Liver (tissue), 9 donors: ENCODE measurements around the gene ZNF724. TPM values are rescaled to one million over a fixed set of nuclear protein-coding genes. Genes with fewer than 3 reads are reported as not detected.
A peak's percentile ranks its signal among the peaks of the same experiment; 100 is the strongest.

Experiments
- DNase-seq: peaks from one replicate; pipeline ENCODE4 v3.0.0-alpha.2; 2017; ENCODE audit warnings: low spot score
- H3K27ac ChIP-seq, 2 donors: one replicate each; pipeline ENCODE4 v1.7.0; 2013; ENCODE audit warnings: inconsistent platforms in 2 of 2, low read length in 2 of 2, control low read depth in 1 of 2, low read depth in 1 of 2, mild to moderate bottlenecking in 1 of 2
- H3K27me3 ChIP-seq, 4 donors: one replicate each; pipeline versions ENCODE4 v1.6.1 to v1.7.0; 2013; ENCODE audit warnings: low read length in 3 of 4, inconsistent platforms in 1 of 4, mild to moderate bottlenecking in 1 of 4, moderate library complexity in 1 of 4; ENCODE audit not compliant: control insufficient read depth in 4 of 4, insufficient read depth in 4 of 4
- H3K36me3 ChIP-seq, 4 donors: one replicate each; pipeline versions ENCODE4 v1.6.1 to v1.7.0; 2013; ENCODE audit warnings: low read length in 3 of 4, mild to moderate bottlenecking in 3 of 4, low read depth in 1 of 4, moderate library complexity in 1 of 4; ENCODE audit not compliant: control insufficient read depth in 4 of 4, insufficient read depth in 3 of 4
- H3K4me1 ChIP-seq, 4 donors: one replicate each; pipeline versions ENCODE4 v1.6.1 to v1.7.0; 2013; ENCODE audit warnings: low read length in 3 of 4, mild to moderate bottlenecking in 3 of 4, moderate library complexity in 1 of 4; ENCODE audit not compliant: control insufficient read depth in 4 of 4, insufficient read depth in 4 of 4
- H3K4me3 ChIP-seq, 3 donors: one replicate each; pipeline versions ENCODE4 v1.6.1 to v1.7.0; 2013; ENCODE audit warnings: low read length in 3 of 3, control low read depth in 1 of 3, low read depth in 1 of 3, mild to moderate bottlenecking in 1 of 3
- H3K9ac ChIP-seq, 2 donors: one replicate each; pipeline ENCODE4 v1.7.0; 2013; ENCODE audit warnings: low read length in 2 of 2, mild to moderate bottlenecking in 2 of 2, moderate library complexity in 2 of 2, control low read depth in 1 of 2, low read depth in 1 of 2
- H3K9me3 ChIP-seq, 4 donors: one replicate each; pipeline versions ENCODE4 v1.6.1 to v1.7.0; 2013; ENCODE audit warnings: low read length in 3 of 4; ENCODE audit not compliant: control insufficient read depth in 4 of 4
- ATF3 ChIP-seq: IDR thresholded peaks from 2 replicates; pipeline ENCODE4 v1.6.1; 2016; ENCODE audit warnings: antibody characterized with exemption
- FOXA1 ChIP-seq: IDR thresholded peaks from 2 replicates; pipeline ENCODE4 v1.6.1; 2016; ENCODE audit warnings: antibody characterized with exemption
- FOXA2 ChIP-seq: IDR thresholded peaks from 2 replicates; pipeline ENCODE4 v1.6.1; 2016; ENCODE audit warnings: antibody characterized with exemption
- GABPA ChIP-seq, 2 donors: IDR thresholded peaks in 1 of 2; conservative IDR thresholded peaks in 1 of 2; 2 replicates each; pipeline ENCODE4 v1.6.1; 2016; ENCODE audit warnings: antibody characterized with exemption in 2 of 2, mild to moderate bottlenecking in 1 of 2, moderate library complexity in 1 of 2
- HNF4A ChIP-seq, 2 donors: conservative IDR thresholded peaks; 2 replicates each; pipeline ENCODE4 v1.6.1; 2016; ENCODE audit warnings: antibody characterized with exemption in 2 of 2, mild to moderate bottlenecking in 2 of 2
- HNF4G ChIP-seq: IDR thresholded peaks from 2 replicates; pipeline ENCODE4 v1.6.1; 2016; ENCODE audit warnings: antibody characterized with exemption
- JUND ChIP-seq, 2 donors: IDR thresholded peaks; 2 replicates each; pipeline ENCODE4 v1.6.1; 2016; ENCODE audit warnings: antibody characterized with exemption in 2 of 2
- NR2F2 ChIP-seq: IDR thresholded peaks from 2 replicates; pipeline ENCODE4 v1.6.1; 2016; ENCODE audit warnings: antibody characterized with exemption
- RAD21 ChIP-seq, 2 donors: IDR thresholded peaks; 2 replicates each; pipeline ENCODE4 v1.6.1; 2016; ENCODE audit warnings: antibody characterized with exemption in 2 of 2, mild to moderate bottlenecking in 2 of 2
- RXRA ChIP-seq, 2 donors: IDR thresholded peaks; 2 replicates each; pipeline ENCODE4 v1.6.1; 2017 to 2018; ENCODE audit warnings: antibody characterized with exemption in 2 of 2, mild to moderate bottlenecking in 1 of 2
- SP1 ChIP-seq: IDR thresholded peaks from 2 replicates; pipeline ENCODE4 v1.6.1; 2018; ENCODE audit warnings: antibody characterized with exemption, mild to moderate bottlenecking
- YY1 ChIP-seq: IDR thresholded peaks from 2 replicates; pipeline ENCODE4 v1.6.1; 2016; ENCODE audit warnings: antibody characterized with exemption, mild to moderate bottlenecking
- ZBTB33 ChIP-seq: IDR thresholded peaks from 2 replicates; pipeline ENCODE4 v1.6.1; 2016; ENCODE audit warnings: antibody characterized with exemption
- WGBS: extraction: QIAGEN DNeasy Blood & Tissue Kit; methylation state at CpG from one replicate; pipeline ENCODE4 v1.1.7; 2013; 5-methylcytosine and 5-hydroxymethylcytosine counted together
- polyA plus RNA-seq, 2 donors: library from polyadenylated mRNA; stranded (reverse) in 1 of 2; unstranded in 1 of 2; fragments of 200-250 nt in 1 of 2; fragments of >200 nt in 1 of 2; fragmentation: Nextera tagmentation in 1 of 2; extraction: Ambion mirVana in 1 of 2; gene quantifications; one replicate each; pipeline versions ENCODE4 v1.2.1 to v1.2.3, GENCODE V29; 2013 to 2015
- total RNA-seq, 2 donors: library from RNA; depleted of rRNA; stranded (reverse); fragments of >200 nt; gene quantifications; one replicate each; pipeline ENCODE4 v1.2.3, GENCODE V29; 2014
- TF ChIP-seq, protein P1 (sequence below): IDR thresholded peaks from 2 replicates; pipeline ENCODE4 v1.6.1; 2016; ENCODE audit warnings: antibody characterized with exemption, mild to moderate bottlenecking
- TF ChIP-seq, protein P2 (sequence below): fragments of 150-350 bp; IDR thresholded peaks from 2 replicates; pipeline ENCODE4 v1.5.1; 2017; ENCODE audit warnings: improper control_type of control experiment, low read depth, low read length; ENCODE audit not compliant: missing input control
- TF ChIP-seq, protein P3 (sequence below): IDR thresholded peaks from 2 replicates; pipeline ENCODE4 v1.6.1; 2016; ENCODE audit warnings: antibody characterized with exemption
- donor health status: healthy.
- donor health status: healthy.
- donor health status: healthy.
- donor health status: healthy.
- donor health status: healthy.

The ZNF724 gene
- total and polyA plus RNA-seq, 4 donors = 0.13 to 8.8 (median 0.84) TPM; not detected in 1

- TF ChIP-seq NR2F2 = no peak
- TF ChIP-seq GABPA (IDR thresholded peaks at IDR 0.05 in 1 of 2, conservative IDR thresholded peaks at IDR 0.05 in 1 of 2) = no peak
- TF ChIP-seq FOXA2 = no peak
Observed at GRCh38 chr19:23273022-23273589, 22.9 kb upstream of the ZNF724 start (continued).

GRCh38 chr19:23263870-23264590 lies 13.8 kb upstream of the ZNF724 start:
- peak; percentile 49 to 95 for TF ChIP-seq RXRA (IDR thresholded peaks at IDR 0.05)
- TF ChIP-seq SP1 = peak; percentile 19
- peak in 1 of 2 donors; percentile 16 for TF ChIP-seq GABPA (IDR thresholded peaks at IDR 0.05 in 1 of 2, conservative IDR thresholded peaks at IDR 0.05 in 1 of 2)
- TF ChIP-seq, protein P1, sequence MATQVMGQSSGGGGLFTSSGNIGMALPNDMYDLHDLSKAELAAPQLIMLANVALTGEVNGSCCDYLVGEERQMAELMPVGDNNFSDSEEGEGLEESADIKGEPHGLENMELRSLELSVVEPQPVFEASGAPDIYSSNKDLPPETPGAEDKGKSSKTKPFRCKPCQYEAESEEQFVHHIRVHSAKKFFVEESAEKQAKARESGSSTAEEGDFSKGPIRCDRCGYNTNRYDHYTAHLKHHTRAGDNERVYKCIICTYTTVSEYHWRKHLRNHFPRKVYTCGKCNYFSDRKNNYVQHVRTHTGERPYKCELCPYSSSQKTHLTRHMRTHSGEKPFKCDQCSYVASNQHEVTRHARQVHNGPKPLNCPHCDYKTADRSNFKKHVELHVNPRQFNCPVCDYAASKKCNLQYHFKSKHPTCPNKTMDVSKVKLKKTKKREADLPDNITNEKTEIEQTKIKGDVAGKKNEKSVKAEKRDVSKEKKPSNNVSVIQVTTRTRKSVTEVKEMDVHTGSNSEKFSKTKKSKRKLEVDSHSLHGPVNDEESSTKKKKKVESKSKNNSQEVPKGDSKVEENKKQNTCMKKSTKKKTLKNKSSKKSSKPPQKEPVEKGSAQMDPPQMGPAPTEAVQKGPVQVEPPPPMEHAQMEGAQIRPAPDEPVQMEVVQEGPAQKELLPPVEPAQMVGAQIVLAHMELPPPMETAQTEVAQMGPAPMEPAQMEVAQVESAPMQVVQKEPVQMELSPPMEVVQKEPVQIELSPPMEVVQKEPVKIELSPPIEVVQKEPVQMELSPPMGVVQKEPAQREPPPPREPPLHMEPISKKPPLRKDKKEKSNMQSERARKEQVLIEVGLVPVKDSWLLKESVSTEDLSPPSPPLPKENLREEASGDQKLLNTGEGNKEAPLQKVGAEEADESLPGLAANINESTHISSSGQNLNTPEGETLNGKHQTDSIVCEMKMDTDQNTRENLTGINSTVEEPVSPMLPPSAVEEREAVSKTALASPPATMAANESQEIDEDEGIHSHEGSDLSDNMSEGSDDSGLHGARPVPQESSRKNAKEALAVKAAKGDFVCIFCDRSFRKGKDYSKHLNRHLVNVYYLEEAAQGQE = peak; percentile 32
- TF ChIP-seq JUND (IDR thresholded peaks at IDR 0.05) = peak in 1 of 2 donors; percentile 64
- TF ChIP-seq HNF4G = no peak
- peak; percentile 90 for TF ChIP-seq ZBTB33
- TF ChIP-seq NR2F2 = no peak
- TF ChIP-seq HNF4A (conservative IDR thresholded peaks at IDR 0.05) = peak in 1 of 2 donors; percentile 73
- no peak for TF ChIP-seq FOXA1
- TF ChIP-seq RAD21 (IDR thresholded peaks at IDR 0.05) = no peak
- TF ChIP-seq, protein P2, sequence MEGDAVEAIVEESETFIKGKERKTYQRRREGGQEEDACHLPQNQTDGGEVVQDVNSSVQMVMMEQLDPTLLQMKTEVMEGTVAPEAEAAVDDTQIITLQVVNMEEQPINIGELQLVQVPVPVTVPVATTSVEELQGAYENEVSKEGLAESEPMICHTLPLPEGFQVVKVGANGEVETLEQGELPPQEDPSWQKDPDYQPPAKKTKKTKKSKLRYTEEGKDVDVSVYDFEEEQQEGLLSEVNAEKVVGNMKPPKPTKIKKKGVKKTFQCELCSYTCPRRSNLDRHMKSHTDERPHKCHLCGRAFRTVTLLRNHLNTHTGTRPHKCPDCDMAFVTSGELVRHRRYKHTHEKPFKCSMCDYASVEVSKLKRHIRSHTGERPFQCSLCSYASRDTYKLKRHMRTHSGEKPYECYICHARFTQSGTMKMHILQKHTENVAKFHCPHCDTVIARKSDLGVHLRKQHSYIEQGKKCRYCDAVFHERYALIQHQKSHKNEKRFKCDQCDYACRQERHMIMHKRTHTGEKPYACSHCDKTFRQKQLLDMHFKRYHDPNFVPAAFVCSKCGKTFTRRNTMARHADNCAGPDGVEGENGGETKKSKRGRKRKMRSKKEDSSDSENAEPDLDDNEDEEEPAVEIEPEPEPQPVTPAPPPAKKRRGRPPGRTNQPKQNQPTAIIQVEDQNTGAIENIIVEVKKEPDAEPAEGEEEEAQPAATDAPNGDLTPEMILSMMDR = no peak
- peak; percentile 55 for TF ChIP-seq YY1
- peak; percentile 52 for TF ChIP-seq FOXA2
- TF ChIP-seq, protein P3, sequence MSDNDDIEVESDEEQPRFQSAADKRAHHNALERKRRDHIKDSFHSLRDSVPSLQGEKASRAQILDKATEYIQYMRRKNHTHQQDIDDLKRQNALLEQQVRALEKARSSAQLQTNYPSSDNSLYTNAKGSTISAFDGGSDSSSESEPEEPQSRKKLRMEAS = peak; percentile 71
- peak; percentile 36 for TF ChIP-seq ATF3
- H3K36me3 ChIP-seq = peaks cover 3 to 39% (median 28%) of the 10 kb centered on the region in 4 donors
- H3K27me3 ChIP-seq = no peaks in the 10 kb centered on the region
- no peak overlapping the region for H3K4me3 ChIP-seq
- no peak overlapping the region for H3K9ac ChIP-seq
- H3K9me3 ChIP-seq = no peaks in the 10 kb centered on the region
- DNase-seq = no peak
- H3K27ac ChIP-seq = peak overlapping the region; percentile 17 to 28
- 37% methylated on average over 2 of the region's 2 CpGs for WGBS
- no peaks in the 10 kb centered on the region for H3K4me1 ChIP-seq
